HG03571 (cell line): ENCODE data around the gene KIF17.

Experiments used
- ATAC-seq: cut with Tn5 transposase; IDR thresholded peaks from one replicate; pipeline ENCODE4 v1.9.1; 2021; ENCODE audit not compliant: unreplicated experiment

Gene KIF17

DNA sequence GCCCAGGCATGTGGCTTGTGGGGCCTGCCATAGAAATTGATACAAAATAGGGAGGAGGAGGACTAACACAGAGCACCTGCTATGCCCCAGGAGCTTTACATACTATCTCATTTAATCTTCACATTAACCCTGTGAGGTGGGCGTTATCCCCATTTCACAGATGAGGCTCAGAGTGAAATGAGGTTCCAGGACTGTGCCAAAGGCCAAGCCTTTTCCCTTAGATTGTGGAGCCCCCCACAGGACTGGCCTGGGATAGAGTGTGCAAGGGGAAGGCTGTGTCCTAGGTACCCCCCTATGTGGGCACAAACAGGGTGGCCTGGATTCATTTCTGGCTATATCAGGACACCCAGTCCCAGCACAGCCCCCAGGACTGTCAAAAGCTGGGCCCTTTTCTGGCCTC, 54.4 kb downstream of the KIF17 start:
- ATAC-seq, result no peak

DNA sequence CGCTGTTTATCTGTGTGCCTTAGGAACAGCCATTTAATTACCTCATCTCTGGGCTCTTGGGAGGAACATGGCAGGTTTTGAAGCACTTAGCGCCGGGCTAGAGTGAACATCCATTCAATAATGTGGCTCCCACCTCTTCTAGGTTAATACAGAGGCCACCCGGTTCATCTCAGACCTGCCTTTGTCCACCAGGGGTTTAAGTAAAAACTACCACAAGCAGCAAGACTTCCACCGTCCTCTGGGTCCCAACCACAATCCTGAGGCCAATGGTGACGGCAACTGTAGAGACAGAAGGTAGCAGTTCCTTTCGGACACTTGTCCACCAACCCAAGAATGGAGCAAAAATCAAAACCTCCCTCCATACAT, 55.7 kb downstream of the KIF17 start:
- no peak for ATAC-seq

DNA sequence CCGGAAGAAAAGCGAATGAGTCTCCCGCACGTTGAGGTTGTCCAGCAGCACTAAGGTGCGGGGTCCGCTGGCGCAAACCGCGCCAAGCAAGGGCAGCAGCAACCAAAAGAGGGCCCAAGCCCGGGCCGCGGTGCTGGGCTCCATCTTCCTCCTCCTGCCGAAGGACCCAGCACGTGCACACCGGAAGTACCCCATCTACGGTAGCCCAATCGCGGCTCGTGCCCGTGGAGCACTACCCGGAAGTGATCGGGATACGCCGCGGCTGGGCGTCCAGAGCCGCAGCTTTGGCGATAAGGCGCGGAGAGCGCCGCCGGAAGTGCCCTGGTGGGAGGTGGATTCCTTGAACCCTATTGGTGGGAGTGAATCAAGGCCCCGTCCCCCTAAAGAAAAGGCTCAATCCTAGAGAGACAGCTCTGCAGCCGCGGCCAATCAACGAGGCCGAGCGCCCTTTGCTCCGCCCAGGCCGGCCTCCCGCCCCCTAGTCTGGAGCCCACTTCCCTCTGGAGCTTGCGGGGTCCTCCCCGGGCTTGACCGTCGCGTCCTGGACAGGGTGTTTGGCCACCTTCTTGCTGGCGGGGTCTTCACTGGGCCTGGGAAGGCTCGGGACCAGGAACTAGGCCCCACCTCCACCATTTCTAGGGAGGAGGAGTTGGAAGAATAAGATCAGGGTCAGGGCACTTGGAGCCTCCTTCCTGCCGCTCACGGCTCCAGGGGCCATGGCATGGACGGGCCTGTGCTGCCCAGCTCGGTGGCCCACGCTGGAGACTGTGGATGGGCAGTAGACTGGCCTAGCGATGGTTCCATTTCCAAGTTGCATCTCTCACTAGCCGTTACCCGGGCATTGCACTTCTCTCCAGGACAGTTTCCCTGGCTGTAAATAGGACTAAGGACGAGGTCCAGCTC, 56.3 kb downstream of the KIF17 start, which contains the start of gene DDOST:
DDOST (minus strand) TSS at position 163 of the 903 bp plus-strand sequence; CDS start at position 144, 19 bp downstream.
- peak; percentile 93 for ATAC-seq

DNA sequence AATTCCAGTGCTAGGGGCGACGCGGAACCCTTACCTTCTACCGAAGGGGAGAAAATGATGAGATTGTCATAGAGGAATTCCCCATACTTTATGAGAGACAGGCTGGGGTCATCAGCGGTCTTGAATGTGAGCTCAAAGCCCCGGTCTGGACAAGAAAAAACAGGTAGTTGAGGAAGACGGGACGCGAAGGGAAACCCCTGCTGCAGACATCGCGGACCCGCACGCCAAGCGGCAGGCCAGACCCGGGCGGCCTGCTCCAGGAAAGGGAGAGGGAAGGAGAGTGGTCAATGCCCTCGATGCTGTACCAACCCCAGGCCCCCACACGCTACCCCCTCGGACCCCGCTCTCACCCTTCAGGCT, 57.0 kb downstream of the KIF17 start:
- ATAC-seq, result peak; percentile 9

DNA sequence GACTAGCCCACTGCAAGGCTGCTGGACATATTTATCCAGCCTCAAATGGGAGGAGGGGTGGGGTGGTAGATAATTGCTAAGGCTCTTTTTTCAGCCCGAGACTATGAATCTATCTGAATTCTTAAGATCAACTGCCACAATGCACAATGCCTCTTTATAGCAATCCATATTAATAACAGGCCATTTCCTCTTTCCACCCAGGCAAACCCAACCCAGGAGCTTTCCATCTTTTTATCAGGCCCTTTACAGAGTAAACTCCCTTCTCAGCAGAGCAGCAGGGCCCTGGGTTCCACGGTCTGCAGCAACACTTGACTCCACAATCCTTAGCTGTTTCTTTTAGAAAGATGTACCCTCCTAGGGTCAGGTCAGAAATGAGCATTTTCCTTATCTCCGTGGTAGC, 57.4 kb downstream of the KIF17 start:
- ATAC-seq, result no peak

DNA sequence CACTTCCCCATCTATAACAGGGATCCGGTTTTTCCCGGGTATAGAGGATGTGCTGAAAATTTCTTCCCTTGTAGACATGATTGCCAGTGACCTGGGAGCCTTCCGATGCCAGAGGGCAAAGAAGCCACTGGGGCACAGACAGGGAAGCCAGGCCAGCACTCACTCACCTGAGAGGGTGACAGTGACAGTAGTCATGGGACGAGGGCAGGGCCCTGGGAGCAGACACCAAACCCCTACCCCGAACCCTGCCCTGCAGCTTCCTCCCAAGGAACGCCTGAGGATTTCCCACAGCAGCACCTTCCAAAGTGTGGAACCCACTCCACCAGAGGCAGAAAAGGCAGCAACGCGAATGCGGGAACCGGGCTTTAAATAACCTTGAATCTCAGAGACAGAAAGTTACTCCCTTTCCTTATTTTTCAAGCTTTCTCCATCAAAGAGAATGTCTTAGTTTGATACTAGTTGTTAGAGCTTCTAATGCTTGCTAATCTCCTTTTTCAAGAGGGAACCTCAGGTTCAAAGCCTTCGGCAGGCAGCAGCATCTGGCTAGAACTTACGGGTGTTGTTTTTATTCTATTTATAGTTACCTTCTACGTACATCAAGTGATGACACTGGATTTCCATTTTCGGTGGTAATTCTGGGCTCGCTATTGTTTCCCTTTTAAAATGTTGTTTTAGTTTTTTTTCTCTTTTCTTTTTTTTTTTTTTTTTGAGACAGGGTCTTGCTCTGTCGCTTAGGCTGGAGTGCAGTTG, 59.5 kb downstream of the KIF17 start:
- no peak for ATAC-seq

DNA sequence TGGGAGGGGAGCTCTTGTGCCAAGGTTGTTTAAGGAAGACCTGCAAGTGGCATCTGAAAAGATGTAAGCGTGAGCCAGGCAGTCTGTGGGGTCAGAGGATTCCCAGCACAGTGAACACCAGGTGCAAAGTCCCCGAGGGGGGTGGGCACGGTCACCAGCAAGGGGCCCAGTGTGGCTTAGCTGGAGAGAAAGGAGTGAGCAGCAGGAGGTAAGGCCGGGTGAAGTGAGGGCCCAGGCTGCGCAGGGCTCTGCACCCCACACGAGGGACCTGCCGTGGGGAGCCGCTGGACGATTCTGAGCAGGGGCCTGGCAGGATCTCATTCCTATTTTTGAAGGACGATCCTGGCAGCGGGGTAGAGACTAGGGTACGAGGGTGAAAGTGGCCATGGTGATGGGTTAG, 60.8 kb downstream of the KIF17 start:
- ATAC-seq, result no peak

DNA sequence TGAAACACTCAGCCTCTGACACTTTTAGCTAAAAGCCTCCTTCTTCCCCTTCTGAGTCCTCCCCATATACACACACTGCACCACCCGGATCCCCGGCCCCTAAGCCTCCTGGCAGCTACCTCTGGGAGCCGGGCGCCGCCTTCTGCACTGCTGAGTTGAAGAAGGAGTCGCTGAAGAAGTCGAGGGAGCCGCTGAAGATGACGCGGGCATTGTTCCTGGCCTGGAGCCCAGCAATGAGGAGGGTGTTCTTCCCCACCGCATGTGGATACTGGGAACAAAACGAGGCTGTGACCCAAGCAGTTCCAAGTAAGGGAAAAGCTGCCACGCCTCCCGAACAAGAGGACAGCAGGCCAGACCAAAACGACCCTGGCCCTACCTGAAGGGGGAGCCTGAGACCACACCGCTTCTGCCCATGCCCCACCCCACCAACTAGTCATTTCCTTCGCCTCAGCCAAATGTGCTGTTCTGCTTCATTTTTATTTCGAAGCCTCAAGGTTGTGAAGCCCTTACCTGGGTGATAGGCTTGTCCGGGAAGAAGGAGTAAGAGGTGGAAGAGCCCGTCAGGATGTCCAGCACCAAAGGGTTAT, 63.6 kb downstream of the KIF17 start:
- no peak for ATAC-seq

DNA sequence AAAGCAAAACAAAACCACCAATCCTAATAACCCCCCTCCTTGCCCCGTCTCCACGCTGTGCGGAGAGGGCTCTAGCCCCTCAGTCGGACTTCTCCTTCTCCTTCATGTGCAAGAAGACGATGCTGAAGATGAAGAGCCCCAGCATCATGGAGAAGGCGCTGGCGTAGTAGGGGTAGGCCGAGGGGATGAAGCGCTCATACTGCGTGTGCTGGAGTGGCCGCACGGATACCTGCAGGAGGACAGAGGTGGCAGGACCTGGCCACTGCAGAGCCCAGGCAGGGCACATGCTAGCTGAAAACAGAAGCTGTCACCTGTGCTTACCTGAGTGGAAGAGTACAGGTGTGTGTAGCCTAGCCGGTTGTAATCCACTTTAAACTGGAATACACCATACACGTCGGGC, 65.5 kb downstream of the KIF17 start:
- no peak for ATAC-seq

DNA sequence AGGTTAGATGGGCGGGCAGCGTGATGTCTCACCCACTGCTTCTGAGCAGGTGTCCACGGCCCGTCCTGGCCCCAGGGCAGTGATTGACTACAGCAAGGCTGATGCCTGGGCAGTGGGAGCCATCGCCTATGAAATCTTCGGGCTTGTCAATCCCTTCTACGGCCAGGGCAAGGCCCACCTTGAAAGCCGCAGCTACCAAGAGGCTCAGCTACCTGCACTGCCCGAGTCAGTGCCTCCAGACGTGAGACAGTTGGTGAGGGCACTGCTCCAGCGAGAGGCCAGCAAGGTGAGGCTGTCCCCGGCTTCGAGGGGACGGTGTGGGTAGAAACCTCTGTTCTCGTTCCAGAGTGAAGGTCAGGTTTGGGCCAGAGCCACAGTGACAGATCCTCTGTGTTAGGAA, 68.9 kb downstream of the KIF17 start:
- ATAC-seq, result no peak

DNA sequence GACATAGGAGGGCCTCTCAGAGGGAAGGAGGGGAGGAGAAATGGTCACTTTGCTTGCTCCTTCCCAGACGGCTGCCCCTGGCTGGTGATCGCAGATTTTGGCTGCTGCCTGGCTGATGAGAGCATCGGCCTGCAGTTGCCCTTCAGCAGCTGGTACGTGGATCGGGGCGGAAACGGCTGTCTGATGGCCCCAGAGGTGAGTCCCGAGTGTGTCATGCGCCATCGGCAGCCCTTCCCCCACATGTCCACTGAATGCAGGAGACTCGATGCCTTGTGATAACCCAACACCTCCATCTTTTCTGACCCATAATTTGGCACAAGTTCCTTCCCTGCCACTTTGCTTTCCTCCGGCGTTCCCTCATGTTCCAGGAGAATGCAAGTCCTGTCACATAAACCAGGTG, 69.4 kb downstream of the KIF17 start:
- no peak for ATAC-seq

DNA sequence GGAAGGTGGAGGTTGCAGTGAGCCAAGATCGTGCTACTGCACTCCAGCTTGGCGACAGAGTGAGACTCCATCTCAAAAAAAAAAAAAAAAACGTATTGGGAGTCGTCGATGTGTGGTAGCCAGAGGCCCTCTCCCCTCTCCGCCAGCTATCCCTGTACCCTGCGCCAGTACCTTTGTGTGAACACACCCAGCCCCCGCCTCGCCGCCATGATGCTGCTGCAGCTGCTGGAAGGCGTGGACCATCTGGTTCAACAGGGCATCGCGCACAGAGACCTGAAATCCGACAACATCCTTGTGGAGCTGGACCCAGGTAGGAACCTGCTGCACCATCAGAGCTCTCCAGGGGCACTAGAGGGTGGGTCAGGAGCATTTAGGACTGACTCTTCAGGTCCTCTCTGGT, 72.4 kb downstream of the KIF17 start:
- no peak for ATAC-seq

DNA sequence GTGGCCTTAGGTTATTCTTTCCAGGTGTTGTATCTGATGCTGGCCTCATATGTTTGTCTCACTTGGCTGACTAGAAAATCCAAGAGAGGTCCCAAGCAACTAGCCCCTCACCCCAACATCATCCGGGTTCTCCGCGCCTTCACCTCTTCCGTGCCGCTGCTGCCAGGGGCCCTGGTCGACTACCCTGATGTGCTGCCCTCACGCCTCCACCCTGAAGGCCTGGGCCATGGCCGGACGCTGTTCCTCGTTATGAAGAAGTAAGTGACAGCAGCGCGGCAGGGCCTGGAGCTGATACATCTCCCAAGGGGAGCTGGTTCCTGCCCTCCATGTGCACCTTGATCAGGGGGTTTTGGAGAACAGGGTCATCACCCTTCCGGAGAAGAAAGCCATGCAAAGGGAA, 73.4 kb downstream of the KIF17 start:
- no peak for ATAC-seq

DNA sequence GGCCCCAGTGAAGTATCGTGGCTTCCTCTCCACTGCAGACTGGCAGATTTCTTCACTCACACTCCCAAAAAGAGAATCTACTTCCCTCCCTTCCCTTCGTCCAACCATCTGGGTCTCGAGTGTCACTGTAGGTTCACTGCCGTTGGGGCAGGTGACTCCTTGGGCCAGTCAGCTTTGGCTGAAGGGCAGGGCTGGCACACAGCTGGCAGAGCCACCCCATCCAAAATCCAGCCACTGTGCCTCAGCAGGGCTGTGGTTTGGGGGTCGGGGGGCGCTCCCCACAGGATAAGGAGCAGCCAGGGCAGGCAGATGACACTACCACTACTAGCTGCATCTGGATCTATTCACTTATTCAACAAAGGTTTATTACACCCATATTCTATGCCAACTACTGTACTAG, 74.7 kb downstream of the KIF17 start:
- ATAC-seq, result no peak

DNA sequence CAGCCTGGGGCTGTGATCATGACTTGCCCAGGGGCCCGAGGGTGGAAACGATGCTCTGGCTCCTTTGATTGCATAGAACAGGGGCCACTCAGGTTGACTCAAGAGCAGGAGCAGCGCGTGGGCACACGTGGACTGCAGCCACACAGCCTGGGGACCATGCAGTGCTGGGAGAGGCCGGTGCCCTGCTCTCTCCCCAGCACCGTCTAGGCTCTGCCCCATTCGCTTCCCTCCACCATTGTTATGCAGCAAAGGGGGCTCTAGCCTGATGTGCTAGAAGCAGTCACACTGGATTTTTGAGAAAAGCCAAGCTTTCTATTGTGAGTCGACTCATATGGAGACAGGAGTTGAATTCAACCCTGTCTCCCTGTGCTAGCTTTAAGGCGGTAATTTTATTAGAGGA, 75.8 kb downstream of the KIF17 start:
- no peak for ATAC-seq

DNA sequence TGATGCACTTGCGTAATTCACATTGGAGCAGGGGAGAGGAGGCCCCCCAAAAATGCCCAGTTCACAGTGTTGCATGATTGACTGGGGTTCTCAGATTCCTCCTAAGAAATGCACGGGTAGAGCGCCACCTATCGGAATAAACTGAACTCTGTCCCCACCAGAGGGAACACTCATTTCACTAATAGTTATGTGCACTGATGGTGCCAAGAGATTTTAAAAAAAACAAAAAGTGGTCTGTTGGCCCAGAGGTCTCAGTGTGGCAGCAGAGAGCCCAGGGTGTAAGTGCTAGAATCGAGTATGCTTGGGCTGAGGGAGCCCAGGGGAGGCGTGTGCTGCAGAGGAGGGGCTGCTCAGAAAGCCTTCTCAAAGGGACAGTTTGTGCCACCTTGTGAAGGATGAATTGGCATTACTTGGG, 77.6 kb downstream of the KIF17 start:
- no peak for ATAC-seq

DNA sequence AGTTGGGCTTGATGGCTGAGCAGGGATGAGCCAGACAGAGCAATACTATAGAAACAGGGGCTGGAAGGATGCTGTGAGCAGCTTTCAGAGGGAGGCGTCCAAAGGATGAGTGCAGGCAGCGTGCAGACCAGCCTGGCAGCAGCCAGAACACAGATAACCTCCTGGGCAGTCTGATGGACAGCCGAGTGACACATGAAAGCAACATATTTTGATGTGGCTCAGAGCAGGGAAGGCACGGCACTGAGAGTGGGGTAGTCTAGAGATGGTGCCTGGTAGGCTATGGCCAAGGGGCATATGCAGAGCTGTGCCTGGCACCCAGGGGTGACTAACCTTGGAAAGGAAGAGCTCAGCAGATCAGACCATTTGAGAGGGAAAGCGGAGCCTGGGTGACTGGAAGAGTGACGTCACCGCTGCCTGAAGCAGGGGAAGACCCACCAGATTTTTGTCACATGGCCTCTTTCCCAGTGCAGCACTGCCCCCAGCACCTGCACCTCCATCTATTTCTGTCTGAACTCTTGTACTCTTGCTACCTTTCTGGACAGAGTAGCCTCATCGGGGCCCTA, 80.9 kb downstream of the KIF17 start:
- no peak for ATAC-seq

DNA sequence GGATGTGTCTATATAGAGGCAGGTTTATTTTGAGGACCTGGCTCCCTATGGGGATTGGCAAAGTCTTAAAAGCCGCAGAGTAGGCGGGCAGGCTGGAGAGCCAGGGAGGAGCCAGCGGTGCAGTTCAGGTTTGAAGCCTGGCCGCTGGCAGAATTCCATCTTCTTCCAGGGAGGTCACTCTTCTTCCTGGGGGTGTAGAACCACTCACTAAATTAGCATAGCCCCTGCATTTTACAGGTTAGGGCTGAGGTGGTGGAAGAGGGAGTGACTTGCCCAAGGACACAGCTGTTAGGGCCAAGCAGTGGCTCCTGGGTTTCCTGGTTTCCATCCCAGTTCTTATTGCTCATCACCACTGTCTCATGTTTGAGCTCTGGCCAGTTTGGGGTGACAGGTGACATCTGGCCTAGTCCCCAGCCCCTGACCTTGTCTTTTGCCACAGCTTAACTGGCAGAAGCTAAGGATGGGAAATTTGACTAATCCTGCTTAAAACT, 83.2 kb downstream of the KIF17 start:
- ATAC-seq, result no peak

DNA sequence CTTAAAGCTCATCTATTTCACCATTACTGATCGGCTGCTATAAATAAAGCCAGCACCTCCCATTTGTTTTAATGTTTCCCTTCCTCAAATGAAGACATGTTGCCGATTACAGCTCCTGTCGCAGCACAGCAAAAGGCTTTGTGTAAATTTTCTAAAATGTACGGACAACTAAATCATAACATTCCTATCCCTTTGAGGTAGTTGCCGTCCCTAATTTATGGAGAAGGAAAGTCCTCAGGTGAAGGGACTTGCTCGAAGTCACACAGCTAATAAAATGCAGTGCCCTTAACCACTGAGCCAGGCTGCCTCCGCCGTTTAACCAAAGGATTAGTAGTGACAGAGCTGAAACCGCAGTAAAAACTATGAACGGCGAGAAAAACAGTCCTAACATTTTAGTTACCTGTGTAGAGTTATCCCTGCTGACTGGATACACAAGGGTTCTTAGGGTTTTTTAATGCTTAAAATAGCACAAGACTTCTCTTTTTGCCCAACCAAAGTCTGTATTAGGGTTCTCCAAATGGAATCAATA, 83.7 kb downstream of the KIF17 start:
- no peak for ATAC-seq

DNA sequence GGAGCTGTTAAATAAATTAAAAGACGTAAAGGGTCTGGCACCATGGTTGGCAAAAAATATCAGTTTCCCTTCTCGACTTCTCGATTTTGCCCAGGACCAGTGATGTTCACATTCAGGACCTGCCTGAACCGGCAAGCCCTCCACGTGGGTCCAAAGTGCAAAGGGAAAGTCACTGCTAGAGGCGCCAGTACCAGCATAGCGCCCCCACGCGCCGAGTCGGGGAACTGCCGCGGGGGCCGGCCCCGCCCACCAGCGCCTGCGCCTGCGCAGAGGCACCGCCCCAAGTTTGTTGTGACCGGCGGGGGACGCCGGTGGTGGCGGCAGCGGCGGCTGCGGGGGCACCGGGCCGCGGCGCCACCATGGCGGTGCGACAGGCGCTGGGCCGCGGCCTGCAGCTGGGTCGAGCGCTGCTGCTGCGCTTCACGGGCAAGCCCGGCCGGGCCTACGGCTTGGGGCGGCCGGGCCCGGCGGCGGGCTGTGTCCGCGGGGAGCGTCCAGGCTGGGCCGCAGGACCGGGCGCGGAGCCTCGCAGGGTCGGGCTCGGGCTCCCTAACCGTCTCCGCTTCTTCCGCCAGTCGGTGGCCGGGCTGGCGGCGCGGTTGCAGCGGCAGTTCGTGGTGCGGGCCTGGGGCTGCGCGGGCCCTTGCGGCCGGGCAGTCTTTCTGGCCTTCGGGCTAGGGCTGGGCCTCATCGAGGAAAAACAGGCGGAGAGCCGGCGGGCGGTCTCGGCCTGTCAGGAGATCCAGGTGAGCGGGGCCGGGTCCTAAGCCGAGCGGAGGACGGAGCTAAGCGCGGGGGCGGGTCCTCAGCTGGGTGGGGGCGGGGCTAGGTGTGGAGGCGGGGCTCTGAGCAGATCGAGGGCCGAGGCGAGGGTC, 84.4 kb downstream of the KIF17 start, which contains the start of gene PINK1:
PINK1 (plus strand) TSS at position 269 of the 875 bp plus-strand sequence; CDS start at position 360, 91 bp downstream.
- peak; percentile 53 for ATAC-seq
